Measurements from ENCODE around the gene GALNT1.

GRCh38 chr18:35682281-35682867, 100.8 kb downstream of the GALNT1 start:
- no peak for TF ChIP-seq CTCF (IDR thresholded peaks at IDR 0.05; ENCODE audit: low read depth, low read length, poor library complexity, severe bottlenecking)
- no peak for TF ChIP-seq EZH2phosphoT487 (IDR thresholded peaks at IDR 0.05; ENCODE audit: borderline replicate concordance, low read length)
